Transverse colon (tissue), 4 donors: ENCODE results near the gene PRR23E.

ENCODE experiments used
- EP300 ChIP-seq: sonication (generic); formaldehyde crosslinking; IDR thresholded peaks from one replicate; pipeline ENCODE4 v1.6.1; 2017; ENCODE audit warnings: antibody characterized with exemption, low read depth
- POLR2A ChIP-seq: fragments of 450-650 bp; IDR thresholded peaks from one replicate; pipeline ENCODE4 v1.6.1; 2016; ENCODE audit warnings: antibody characterized with exemption, mild to moderate bottlenecking, moderate library complexity
- POLR2AphosphoS5 ChIP-seq, 3 donors: sonication (generic); formaldehyde crosslinking; IDR thresholded peaks; one replicate each; pipeline ENCODE4 v1.6.1; 2016; ENCODE audit warnings: antibody characterized with exemption in 3 of 3
- TF ChIP-seq, protein P1 (sequence below), 5 experiments: fragments of 200-600 bp in 3 of 5; fragments of 450-650 bp in 2 of 5; sonication (generic) in 3 of 5; IDR thresholded peaks; 1 replicate in 2 of 5; 2 replicates in 3 of 5; pipeline ENCODE4 v1.5.1; 2016 to 2017; ENCODE audit warnings: antibody characterized with exemption in 5 of 5, inconsistent platforms in 3 of 5, mild to moderate bottlenecking in 2 of 5, moderate library complexity in 1 of 5

DNA sequence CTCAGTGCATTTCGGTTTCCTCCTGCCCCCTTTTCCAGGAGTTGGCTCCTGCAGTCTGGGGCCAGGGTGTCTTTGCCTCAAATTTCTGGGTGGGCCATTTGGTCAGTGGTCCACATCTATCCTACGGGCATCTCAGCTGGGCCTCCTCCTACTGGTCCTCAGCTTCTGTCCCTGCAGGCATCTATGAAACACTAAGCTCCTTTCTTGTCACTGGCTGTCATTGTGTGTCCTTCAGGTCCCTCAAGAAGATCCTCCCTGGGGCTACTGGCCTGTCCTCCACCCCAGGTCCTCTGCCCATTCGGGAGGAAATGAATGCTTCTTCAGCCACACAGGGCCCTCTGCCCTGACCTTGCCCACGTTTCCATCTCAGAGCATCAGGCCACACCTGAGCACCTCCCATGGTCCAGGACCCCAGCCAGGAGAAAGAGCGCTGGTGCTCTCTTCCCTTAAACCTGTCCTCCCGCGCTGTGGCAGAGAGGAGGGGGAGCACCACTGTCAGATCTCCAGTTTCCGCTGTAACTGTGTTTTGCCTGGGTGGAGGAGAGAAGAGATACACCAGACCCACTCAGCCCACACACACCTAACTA, 1.8 kb downstream of the PRR23E start:
- TF ChIP-seq, protein P1, sequence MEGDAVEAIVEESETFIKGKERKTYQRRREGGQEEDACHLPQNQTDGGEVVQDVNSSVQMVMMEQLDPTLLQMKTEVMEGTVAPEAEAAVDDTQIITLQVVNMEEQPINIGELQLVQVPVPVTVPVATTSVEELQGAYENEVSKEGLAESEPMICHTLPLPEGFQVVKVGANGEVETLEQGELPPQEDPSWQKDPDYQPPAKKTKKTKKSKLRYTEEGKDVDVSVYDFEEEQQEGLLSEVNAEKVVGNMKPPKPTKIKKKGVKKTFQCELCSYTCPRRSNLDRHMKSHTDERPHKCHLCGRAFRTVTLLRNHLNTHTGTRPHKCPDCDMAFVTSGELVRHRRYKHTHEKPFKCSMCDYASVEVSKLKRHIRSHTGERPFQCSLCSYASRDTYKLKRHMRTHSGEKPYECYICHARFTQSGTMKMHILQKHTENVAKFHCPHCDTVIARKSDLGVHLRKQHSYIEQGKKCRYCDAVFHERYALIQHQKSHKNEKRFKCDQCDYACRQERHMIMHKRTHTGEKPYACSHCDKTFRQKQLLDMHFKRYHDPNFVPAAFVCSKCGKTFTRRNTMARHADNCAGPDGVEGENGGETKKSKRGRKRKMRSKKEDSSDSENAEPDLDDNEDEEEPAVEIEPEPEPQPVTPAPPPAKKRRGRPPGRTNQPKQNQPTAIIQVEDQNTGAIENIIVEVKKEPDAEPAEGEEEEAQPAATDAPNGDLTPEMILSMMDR (IDR thresholded peaks at IDR 0.05): no peak
- no peak for TF ChIP-seq POLR2A
- no peak for TF ChIP-seq EP300
- TF ChIP-seq POLR2AphosphoS5 (IDR thresholded peaks at IDR 0.05): no peak
